Fibroblast of skin of abdomen (primary cell): Measurements from ENCODE around the gene MRPS17. TPM values are rescaled to one million over a fixed set of nuclear protein-coding genes. Genes with fewer than 3 reads are reported as not detected.
"Not testable (repeated sequence)": the region's sequence is repeated elsewhere in the genome, so short reads cannot be mapped to it uniquely, and the experiment has no call there.

Source experiments
- DNase-seq: peaks from one replicate; pipeline ENCODE4 v3.0.0-alpha.2; 2013
- polyA plus RNA-seq, 2 experiments: library from polyadenylated mRNA; unstranded; fragments of 120-200 nt; gene quantifications; one replicate each; pipeline ENCODE4 v1.2.1, GENCODE V29; 2013; ENCODE audit not compliant: insufficient read length in 2 of 2

The MRPS17 gene
- 13.6 TPM for polyA plus RNA-seq (2013, experiment 1 of 2; ENCODE audit: insufficient read length)
- polyA plus RNA-seq (2013, experiment 2 of 2; ENCODE audit: insufficient read length), result 12.8 TPM

GRCh38 chr7:55951637-55952351, at the start of gene MRPS17:
MRPS17 (plus strand) TSS chr7:55951877; CDS start chr7:55953196, 1,319 bp downstream.
- peak; percentile 83 for DNase-seq

GRCh38 chr7:55903985-55904759, 47.5 kb upstream of the MRPS17 start:
- no peak for DNase-seq

DNA sequence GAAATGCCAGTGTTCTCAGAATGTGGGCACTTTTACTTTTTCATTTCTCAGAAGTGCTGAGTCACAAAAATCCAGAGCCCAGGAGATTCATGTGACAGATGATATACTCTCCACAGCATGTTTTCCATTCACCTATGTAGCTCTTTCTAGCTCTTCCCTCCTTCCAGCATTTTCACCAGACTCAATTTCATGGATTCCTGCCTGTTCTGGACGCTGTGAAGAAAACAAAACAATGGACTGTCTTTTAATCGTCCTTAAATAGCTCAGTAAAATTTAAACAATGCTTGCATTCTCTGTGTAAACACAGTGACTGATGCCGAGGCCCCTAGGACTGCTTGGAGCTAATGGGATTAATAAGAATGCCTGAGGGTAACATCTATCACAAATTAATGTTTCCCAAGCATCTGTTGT, 38.9 kb upstream of the MRPS17 start:
- no peak for DNase-seq

- no peak for DNase-seq
These were observed 33.9 kb upstream of the MRPS17 start for GRCh38 chr7:55917771-55918170.

- DNase-seq, result no peak
These were observed 23.5 kb upstream of the MRPS17 start for GRCh38 chr7:55928006-55928767.

GRCh38 chr7:55931421-55932151, 20.1 kb upstream of the MRPS17 start:
- no peak for DNase-seq

DNA sequence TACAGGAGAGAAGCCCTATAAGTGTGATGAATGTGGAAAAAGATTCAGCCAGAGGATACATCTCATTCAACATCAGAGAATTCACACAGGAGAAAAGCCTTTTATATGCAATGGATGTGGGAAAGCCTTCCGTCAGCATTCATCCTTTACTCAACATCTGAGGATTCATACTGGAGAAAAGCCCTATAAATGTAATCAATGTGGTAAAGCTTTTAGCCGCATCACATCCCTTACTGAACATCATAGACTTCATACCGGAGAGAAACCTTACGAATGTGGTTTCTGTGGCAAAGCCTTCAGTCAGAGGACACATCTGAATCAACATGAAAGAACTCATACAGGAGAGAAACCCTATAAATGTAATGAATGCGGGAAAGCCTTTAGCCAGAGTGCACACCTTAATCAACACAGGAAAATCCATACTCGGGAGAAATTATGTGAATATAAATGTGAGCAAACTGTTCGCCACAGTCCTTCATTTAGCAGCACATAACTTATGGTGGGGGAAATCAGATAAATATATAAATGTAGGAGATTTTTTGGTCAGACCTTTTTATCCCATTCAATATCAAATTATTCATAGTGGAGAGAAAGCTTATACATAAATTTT, 12.1 kb upstream of the MRPS17 start:
- DNase-seq, result no peak

- DNase-seq, result no peak
These were observed 5.1 kb upstream of the MRPS17 start for GRCh38 chr7:55946545-55946944.

- DNase-seq, result not testable (repeated sequence)
These were observed 635 bp downstream of the MRPS17 start for GRCh38 chr7:55952352-55952671.

GRCh38 chr7:55953707-55954475, 2.2 kb downstream of the MRPS17 start:
- no peak for DNase-seq

DNA sequence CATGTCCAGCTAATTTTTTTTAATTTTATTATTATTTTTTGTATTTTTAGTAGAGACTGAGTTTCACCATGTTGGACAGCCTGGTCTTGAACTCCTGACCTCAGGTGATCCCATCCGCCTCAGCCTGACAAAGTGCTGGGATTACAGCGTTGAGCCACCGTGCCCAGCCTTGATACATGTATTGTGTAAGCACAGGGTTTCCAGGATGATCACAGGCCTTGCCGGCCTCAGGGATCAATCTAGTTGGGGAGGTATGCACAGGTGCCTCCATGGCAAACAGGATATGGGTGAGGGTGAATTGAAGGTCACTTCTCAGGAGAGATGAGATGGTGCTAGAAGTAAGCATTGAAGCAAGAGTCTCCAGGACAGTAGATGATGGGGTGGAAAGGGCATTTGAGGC, 5.5 kb downstream of the MRPS17 start:
- no peak for DNase-seq

GRCh38 chr7:55962014-55962413, 10.3 kb downstream of the MRPS17 start:
- DNase-seq, result peak; percentile 38

GRCh38 chr7:55963584-55964168, 12.0 kb downstream of the MRPS17 start:
- DNase-seq, result no peak

DNA sequence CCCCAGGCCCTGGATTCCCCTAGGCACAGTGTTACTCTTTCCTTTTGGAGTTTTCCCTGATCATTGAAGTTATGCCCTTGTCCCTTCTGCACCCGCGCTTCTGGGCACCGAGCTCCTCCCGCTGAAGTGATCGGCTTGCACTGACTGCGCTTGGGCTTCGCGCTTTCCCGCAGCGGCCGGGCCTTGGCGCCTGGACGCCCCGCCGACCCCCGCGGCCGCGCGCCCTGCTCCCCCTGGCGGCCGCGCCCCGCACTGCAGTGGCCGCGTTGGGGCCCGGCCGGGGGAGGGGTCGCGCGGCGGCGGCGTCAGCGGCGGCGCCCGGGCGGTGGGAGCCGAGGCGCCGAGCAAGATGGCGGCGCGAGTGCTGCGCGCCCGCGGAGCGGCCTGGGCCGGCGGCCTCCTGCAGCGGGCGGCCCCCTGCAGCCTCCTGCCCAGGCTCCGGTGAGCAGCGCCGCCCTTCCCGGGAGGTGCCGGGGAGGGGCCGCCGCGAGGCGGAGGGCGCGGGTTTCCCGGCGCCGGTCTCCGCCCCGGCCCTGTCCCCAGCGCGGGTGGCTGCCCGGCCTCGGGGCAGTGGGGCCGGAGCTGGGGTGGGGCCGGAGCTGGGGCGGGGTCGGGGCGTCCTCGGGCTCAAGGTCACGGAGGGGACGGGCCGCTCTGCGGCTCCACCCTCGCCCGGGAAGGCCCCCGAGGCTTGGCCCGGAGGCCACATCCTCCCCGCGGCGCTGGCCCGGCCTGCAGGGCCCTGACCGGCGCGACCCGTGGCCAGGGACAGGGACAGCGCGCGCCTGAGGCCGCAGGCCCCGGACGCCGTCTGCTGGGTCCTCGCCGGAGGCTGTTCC, 12.8 kb downstream of the MRPS17 start, which contains the start of gene NIPSNAP2:
NIPSNAP2 (plus strand) TSS at position 325 of the 839 bp plus-strand sequence; CDS start at position 350, 25 bp downstream.
- DNase-seq, result peak; percentile 69

DNA sequence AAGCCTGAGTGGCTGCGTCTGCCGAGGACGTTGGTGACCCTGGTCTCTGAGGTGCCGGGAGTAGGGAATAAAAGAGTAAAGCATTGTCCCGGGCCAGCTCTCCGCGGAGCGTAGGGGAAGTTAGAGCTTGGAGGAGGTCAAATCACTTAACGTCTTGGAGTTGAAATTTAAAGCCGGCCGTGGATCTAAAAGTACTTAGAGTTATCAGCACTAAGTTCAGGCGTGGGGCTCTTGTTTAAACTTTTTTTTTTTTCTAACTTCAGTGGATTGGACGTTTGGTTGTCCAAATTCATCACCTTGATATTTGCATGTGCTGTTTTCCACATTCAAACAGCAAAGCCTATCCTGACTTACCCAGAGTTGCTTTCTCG, 13.4 kb downstream of the MRPS17 start:
- peak; percentile 30 for DNase-seq

DNA sequence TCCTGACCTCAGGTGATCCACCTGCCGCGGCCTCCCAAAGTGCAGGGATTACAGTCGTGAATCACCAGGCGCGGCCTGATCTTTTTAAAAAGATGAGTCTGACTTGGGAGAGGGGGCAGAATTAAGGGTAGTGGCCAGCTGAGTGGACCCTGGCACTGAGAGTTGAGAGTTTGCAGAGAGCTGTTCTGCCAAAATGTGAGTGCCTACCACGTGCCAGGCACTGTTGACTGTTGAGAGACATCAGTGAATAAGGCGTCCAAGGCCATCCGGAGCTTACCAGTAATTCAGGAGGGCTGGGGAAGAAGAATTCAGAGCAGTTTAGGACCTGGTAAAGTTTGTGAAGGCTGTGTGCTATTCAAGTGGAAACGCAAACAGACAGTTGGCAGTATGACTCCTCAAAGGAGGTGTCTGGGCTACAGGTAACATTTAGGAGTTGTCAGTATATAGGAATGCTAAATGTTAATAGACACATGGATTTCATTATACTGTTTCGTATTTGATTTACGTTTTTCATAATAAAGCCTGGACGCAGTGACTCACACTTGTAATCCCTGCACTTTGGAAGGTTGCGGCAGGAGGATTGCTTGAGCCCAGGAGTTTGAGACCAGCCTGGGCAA, 14.2 kb downstream of the MRPS17 start:
- peak; percentile 87 for DNase-seq

GRCh38 chr7:55966851-55967250, 15.2 kb downstream of the MRPS17 start:
- DNase-seq, result peak; percentile 23

- DNase-seq, result no peak
These were observed 17.7 kb downstream of the MRPS17 start for GRCh38 chr7:55969391-55969790.

DNA sequence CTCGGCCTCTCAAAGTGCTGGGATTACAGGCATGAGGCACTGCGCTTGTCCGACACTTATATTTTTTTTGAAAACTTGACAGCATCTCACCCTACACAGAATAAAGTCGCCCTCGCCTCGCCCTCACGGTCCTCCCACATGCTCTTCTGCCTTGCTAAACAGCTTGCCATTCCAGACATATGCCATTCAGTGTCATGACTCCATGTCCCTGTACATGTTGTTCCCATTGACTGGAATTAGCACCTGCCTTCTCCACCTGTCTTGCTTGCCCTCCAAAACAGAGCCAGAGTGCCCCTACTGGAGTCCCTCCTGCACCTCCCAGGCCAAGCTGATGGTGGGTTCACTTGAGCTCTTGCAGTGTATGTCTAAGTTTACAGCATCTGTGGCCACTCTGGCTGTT, 18.9 kb downstream of the MRPS17 start:
- DNase-seq, result no peak
